Stimulated activated CD8-positive, alpha-beta memory T cell treated with anti-CD3 and anti-CD28 coated beads, Interleukin-7, amount 100 ng/mL, for 1 hour (primary cell): ENCODE data around the gene CDKL1.
"Not testable (repeated sequence)": the region's sequence is repeated elsewhere in the genome, so short reads cannot be mapped to it uniquely, and the experiment has no call there.

Source experiments
- DNase-seq, 2 donors: peaks; one replicate each; pipeline ENCODE4 v3.0.0-alpha.2; 2020; ENCODE audit warnings: low read depth in 2 of 2

Gene CDKL1

GRCh38 chr14:50388256-50388931, 8.3 kb downstream of the CDKL1 start:
- DNase-seq: no peak

GRCh38 chr14:50387548-50387947, 9.1 kb downstream of the CDKL1 start:
- DNase-seq: no peak

GRCh38 chr14:50383618-50384225, 13.0 kb downstream of the CDKL1 start:
- DNase-seq: no peak

GRCh38 chr14:50381823-50382287, 14.8 kb downstream of the CDKL1 start:
- DNase-seq: no peak

- DNase-seq: no peak
Observed at GRCh38 chr14:50381008-50381407, 15.7 kb downstream of the CDKL1 start.

GRCh38 chr14:50380455-50380854, 16.2 kb downstream of the CDKL1 start:
- no peak for DNase-seq

GRCh38 chr14:50379563-50379962, 17.1 kb downstream of the CDKL1 start:
- no peak for DNase-seq

GRCh38 chr14:50377550-50378085, 19.1 kb downstream of the CDKL1 start:
- no peak for DNase-seq

GRCh38 chr14:50375760-50376159, 20.9 kb downstream of the CDKL1 start:
- no peak for DNase-seq

GRCh38 chr14:50373959-50374358, 22.7 kb downstream of the CDKL1 start:
- no peak for DNase-seq

GRCh38 chr14:50371546-50371945, 25.1 kb downstream of the CDKL1 start:
- no peak for DNase-seq

GRCh38 chr14:50366589-50366988, 30.1 kb downstream of the CDKL1 start:
- DNase-seq: no peak

GRCh38 chr14:50366115-50366514, 30.6 kb downstream of the CDKL1 start:
- no peak for DNase-seq

- not testable (repeated sequence) for DNase-seq
Observed at GRCh38 chr14:50365572-50365971, 31.1 kb downstream of the CDKL1 start.

GRCh38 chr14:50364792-50365191, 31.9 kb downstream of the CDKL1 start:
- DNase-seq: no peak

- DNase-seq: no peak
Observed at GRCh38 chr14:50363714-50364111, 33.0 kb downstream of the CDKL1 start.

- DNase-seq: no peak
Observed at GRCh38 chr14:50362764-50363713, 33.6 kb downstream of the CDKL1 start.

GRCh38 chr14:50361473-50362403, 34.9 kb downstream of the CDKL1 start:
- not testable (repeated sequence) for DNase-seq

GRCh38 chr14:50360851-50361250, 35.8 kb downstream of the CDKL1 start:
- DNase-seq: no peak

GRCh38 chr14:50360093-50360492, 36.6 kb downstream of the CDKL1 start:
- DNase-seq: no peak

GRCh38 chr14:50359631-50360030, 37.0 kb downstream of the CDKL1 start:
- DNase-seq: no peak
